Measurements from ENCODE around the gene PYGO1. TPM values are rescaled to one million over a fixed set of nuclear protein-coding genes. Genes with fewer than 3 reads are reported as not detected.
"Not testable (repeated sequence)": the region's sequence is repeated elsewhere in the genome, so short reads cannot be mapped to it uniquely, and the experiment has no call there.

PYGO1 gene
- total RNA-seq, 1 experiment from 2014 or later: 3.8 TPM

DNA sequence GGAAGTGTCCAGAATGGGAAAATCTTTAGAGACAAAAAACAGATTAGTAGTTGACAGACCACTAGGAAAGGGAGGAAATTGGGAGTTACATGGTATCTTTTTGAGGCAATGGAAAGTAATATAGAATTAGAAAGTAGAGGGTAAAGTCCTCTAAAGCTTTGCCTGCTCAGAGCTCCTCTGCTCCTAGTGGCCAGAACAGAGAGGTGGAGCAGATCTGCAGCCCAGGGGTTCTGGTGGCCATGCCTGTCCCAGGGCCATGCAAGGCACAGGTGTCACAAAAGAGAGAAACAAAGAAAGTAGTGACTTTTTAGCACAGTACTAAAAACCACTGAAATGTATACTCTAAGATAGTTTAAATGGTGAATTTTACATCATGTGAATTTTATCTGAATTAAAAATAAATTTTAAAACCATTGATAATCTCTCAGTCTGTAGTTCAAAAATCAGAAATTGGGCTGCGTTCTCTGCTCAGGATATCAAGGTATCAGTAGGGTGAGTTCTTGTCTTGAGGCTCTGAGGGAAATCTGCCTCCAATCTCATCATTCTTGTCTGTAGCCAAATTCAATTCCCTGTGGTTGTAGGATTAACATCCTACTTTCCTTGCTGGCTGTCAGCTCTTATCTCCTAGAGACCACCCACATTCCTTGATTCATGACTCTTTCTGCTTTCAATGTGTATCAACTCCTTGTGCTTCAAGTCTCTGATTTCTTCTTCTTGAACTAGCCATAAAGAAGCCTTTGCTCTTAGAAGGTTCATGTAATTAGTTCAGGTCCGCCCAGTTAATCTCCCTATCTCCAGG is 23.6 kb downstream of the PYGO1 start:
- DNase-seq (ENCODE audit: low read depth): no peak

GRCh38 chr15:55562601-55563000 is 25.5 kb downstream of the PYGO1 start:
- DNase-seq (ENCODE audit: low read depth): no peak

- DNase-seq (ENCODE audit: low read depth): no peak
Observed at GRCh38 chr15:55555089-55555488, 33.1 kb downstream of the PYGO1 start.

DNA sequence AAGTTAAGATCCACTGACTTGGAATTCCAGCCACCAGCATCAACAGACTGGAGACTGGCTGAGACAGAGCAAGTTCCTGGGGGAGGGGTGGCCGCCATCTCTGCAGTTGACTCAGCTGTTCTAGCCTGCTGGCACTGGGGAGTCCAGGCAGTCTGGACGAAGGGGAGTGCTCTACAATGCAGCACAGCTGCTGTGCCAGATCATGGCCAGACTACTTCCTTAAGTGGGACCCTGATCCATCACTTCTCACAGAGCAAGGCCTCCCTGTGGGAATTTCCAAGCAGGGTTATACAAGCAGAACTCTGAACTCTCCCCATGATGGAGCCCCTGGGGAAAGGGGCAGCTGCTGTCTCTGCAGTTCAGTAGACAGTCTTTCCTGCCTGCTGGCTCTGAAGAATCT is 35.2 kb downstream of the PYGO1 start:
- DNase-seq (ENCODE audit: low read depth): peak; percentile 58

DNA sequence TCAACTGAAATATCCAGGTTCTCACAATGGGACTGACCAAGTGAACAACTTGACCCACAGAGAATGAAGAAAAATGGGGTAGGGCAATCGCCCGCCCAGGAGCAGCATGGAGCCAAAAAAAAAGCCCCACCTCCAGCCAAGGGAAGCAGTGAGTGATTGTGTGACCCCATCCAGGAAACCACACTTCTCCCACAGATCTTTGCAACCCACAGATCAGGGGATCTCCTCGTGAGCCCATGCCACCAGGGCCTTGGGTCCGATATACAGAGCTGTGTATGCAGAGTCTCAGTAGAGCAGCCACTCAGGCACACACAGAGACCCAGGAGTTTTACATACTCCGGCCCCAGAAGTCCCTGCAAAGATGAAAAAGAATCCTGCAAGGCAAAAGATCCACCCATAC is 35.7 kb downstream of the PYGO1 start:
- no peak for DNase-seq (ENCODE audit: low read depth)

- DNase-seq (ENCODE audit: low read depth): no peak
Observed at GRCh38 chr15:55549305-55549704, 38.8 kb downstream of the PYGO1 start.

DNA sequence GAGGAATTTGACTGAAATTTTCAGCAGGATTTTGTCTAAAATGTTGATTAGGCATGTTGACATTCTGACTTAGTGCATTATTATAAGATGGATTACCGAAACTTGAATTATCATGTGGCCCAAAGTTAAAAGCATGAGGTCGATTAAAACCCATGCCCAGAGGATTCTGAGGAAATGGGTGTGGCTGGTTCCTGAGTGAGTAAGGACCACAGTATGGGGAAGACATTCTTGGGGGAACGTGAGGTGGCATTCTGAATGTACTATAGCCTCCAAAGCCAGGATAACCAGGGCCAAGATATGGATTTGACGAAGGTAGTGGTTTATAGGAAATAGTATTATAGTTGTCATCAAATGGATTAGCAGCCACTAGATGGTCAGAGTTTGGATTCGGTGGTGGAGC is 41.4 kb downstream of the PYGO1 start:
- peak; percentile 48 for DNase-seq (ENCODE audit: low read depth)

GRCh38 chr15:55535436-55535835 is 52.7 kb downstream of the PYGO1 start:
- no peak for DNase-seq (ENCODE audit: low read depth)

- no peak for DNase-seq (ENCODE audit: low read depth)
Observed at GRCh38 chr15:55532944-55533343, 55.2 kb downstream of the PYGO1 start.

- DNase-seq (ENCODE audit: low read depth): peak; percentile 61
Observed at GRCh38 chr15:55530861-55531313, 57.3 kb downstream of the PYGO1 start.

- no peak for DNase-seq (ENCODE audit: low read depth)
Observed at GRCh38 chr15:55528812-55529211, 59.3 kb downstream of the PYGO1 start.

- no peak for DNase-seq (ENCODE audit: low read depth)
Observed at GRCh38 chr15:55527150-55527549, 61.0 kb downstream of the PYGO1 start.

- peak; percentile 65 for DNase-seq (ENCODE audit: low read depth)
Observed at GRCh38 chr15:55526559-55527036, 61.5 kb downstream of the PYGO1 start.

DNA sequence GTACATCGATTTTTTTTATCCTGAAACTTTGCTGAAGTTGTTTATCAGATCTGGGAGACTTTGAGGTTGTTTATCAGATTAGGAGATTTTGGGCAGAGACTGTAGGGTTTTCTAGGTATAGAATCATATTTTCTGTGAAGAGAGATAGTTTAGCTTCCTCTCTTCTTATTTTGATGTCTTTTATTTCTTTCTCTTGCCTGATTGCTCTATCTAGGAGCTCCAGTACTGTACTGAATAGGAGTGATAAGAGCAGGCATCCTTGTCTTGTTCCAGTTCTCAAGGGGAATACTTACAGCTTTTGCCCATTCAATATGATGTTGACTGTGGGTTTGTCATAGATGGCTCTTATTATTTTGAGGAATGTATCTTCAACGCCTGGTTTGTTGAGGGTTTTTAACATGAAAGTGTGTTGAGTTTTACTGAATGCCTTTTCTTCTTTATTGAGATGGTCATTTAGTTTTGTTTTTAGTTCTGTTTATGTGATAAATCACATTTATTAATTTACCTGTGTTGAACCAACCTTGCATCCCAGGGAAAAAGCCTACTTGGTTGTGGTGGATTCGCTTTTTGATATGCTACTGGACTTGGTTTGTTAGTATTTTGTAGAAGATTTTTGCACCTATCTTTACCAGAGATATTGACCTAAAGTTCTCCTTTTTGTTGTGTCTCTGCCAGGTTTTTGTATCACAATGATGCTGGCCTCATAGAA is 65.2 kb downstream of the PYGO1 start:
- no peak for DNase-seq (ENCODE audit: low read depth)

- DNase-seq (ENCODE audit: low read depth): no peak
Observed at GRCh38 chr15:55518641-55519040, 69.5 kb downstream of the PYGO1 start.

DNA sequence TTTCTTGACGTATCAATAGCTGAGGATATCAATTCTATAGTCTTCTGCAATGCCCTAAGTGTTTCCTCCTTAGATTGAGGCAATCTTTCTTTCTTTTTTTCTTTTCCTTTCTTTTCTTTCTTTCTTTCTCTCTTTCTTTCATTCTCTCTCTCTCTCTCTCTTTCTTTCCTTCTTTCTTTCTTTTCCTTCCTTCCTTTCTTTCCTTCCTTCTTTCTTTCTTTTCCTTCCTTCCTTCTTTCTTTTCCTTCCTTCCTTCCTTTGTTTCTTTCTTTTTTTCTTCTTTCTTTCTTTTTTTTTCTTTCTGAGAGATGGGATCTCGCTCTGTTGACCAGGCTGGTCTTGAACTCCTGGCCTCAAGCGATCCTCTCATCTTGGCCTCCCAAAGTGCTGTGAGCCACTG is 70.1 kb downstream of the PYGO1 start:
- no peak for DNase-seq (ENCODE audit: low read depth)

GRCh38 chr15:55515991-55516776 is 72.0 kb downstream of the PYGO1 start:
- no peak for DNase-seq (ENCODE audit: low read depth)

GRCh38 chr15:55515491-55515890 is 72.7 kb downstream of the PYGO1 start:
- no peak for DNase-seq (ENCODE audit: low read depth)

- no peak for DNase-seq (ENCODE audit: low read depth)
Observed at GRCh38 chr15:55514414-55514850, 73.7 kb downstream of the PYGO1 start.

GRCh38 chr15:55513621-55514413 is 74.3 kb downstream of the PYGO1 start:
- not testable (repeated sequence) for DNase-seq (ENCODE audit: low read depth)

GRCh38 chr15:55513152-55513551 is 75.0 kb downstream of the PYGO1 start:
- DNase-seq (ENCODE audit: low read depth): no peak

Measured in Daoy (cell line).